ENCODE measurements around the gene ABAT.

The ABAT gene

GRCh38 chr16:8722025-8722348, 47.6 kb downstream of the ABAT start:
- no peak for TF ChIP-seq CTCF (IDR thresholded peaks at IDR 0.05)

- no peak for TF ChIP-seq CTCF (IDR thresholded peaks at IDR 0.05)
Measured at GRCh38 chr16:8725513-8726178, 51.2 kb downstream of the ABAT start.

- no peak for TF ChIP-seq CTCF (IDR thresholded peaks at IDR 0.05)
Measured at GRCh38 chr16:8727131-8727806, 52.9 kb downstream of the ABAT start.

GRCh38 chr16:8727857-8728618, 53.6 kb downstream of the ABAT start:
- no peak for TF ChIP-seq CTCF (IDR thresholded peaks at IDR 0.05)

GRCh38 chr16:8729779-8730334, 55.4 kb downstream of the ABAT start:
- no peak for TF ChIP-seq CTCF (IDR thresholded peaks at IDR 0.05)

GRCh38 chr16:8730335-8730915, 56.0 kb downstream of the ABAT start:
- no peak for TF ChIP-seq CTCF (IDR thresholded peaks at IDR 0.05)

- no peak for TF ChIP-seq CTCF (IDR thresholded peaks at IDR 0.05)
Measured at GRCh38 chr16:8733849-8734540, 59.6 kb downstream of the ABAT start.
